Stimulated activated naive CD8-positive, alpha-beta T cell treated with anti-CD3 and anti-CD28 coated beads, Interleukin-15, Interleukin-2, amounts not matched to agents 100 ng/mL and 50 ng/mL, for 24 hours (primary cell): Measurements from ENCODE around the gene CDH10.

Experiments
- H3K27ac Mint-ChIP-seq: one replicate; pipeline ENCODE4 v1.8.0; 2021; ENCODE audit warnings: mild to moderate bottlenecking, mixed read lengths
- H3K27me3 Mint-ChIP-seq: one replicate; pipeline ENCODE4 v1.8.0; 2021; ENCODE audit warnings: mixed read lengths
- H3K36me3 Mint-ChIP-seq: one replicate; pipeline ENCODE4 v1.8.0; 2021; ENCODE audit warnings: low read depth, mixed read lengths
- H3K4me1 Mint-ChIP-seq: one replicate; pipeline ENCODE4 v1.8.0; 2021; ENCODE audit warnings: low read depth, mixed read lengths
- H3K4me3 Mint-ChIP-seq: one replicate; pipeline ENCODE4 v1.8.0; 2021; ENCODE audit warnings: mild to moderate bottlenecking, mixed read lengths
- H3K9me3 Mint-ChIP-seq: one replicate; pipeline ENCODE4 v1.8.0; 2021; ENCODE audit warnings: mixed read lengths

CDH10 gene

GRCh38 chr5:24480952-24481351, 163.8 kb downstream of the CDH10 start:
- Mint-ChIP-seq H3K27me3 (no peaks in the 10 kb centered on the region), H3K4me3 (no peak overlapping the region), H3K27ac (no peak overlapping the region), H3K9me3 (peaks cover 4% of the 10 kb centered on the region), H3K36me3 (no peaks in the 10 kb centered on the region), H3K4me1 (no peaks in the 10 kb centered on the region)

- H3K27me3 Mint-ChIP-seq: no peaks in the 10 kb centered on the region
- H3K36me3 Mint-ChIP-seq: no peaks in the 10 kb centered on the region
- H3K4me3 Mint-ChIP-seq: no peak overlapping the region
- no peak overlapping the region for H3K27ac Mint-ChIP-seq
- no peaks in the 10 kb centered on the region for H3K4me1 Mint-ChIP-seq
- peaks cover 12% of the 10 kb centered on the region for H3K9me3 Mint-ChIP-seq
Measured at GRCh38 chr5:24477958-24478357, 166.8 kb downstream of the CDH10 start.

- Mint-ChIP-seq H3K4me1 (no peaks in the 10 kb centered on the region), H3K9me3 (peaks cover 12% of the 10 kb centered on the region)
Measured at GRCh38 chr5:24475101-24475500, 169.7 kb downstream of the CDH10 start.

DNA sequence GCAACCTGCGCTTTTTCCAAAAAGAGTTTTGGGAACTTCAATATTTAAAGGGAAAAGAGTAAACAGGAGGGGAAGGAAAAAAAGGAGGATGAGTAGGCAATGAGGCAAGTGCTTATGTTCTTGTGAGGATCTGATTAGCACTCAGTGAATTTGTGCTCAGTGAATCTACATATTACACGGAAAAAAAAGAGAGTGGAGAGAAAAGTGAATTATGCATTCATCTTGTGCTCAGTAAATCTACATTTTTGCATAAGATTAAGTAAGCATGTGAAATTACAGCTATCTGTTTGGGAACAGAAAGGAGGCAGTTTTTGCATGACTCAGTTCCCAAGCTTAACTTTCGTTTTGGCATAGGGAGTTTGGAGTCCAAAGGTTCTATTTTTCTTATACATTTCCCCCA, 170.1 kb downstream of the CDH10 start:
- Mint-ChIP-seq H3K4me3 (no peak overlapping the region), H3K4me1 (no peaks in the 10 kb centered on the region), H3K36me3 (no peaks in the 10 kb centered on the region), H3K9me3 (peaks cover 12% of the 10 kb centered on the region), H3K27me3 (no peaks in the 10 kb centered on the region), H3K27ac (no peak overlapping the region)

More at GRCh38 chr5:24475101-24475500, 169.7 kb downstream of the CDH10 start:
- Mint-ChIP-seq H3K36me3 (no peaks in the 10 kb centered on the region), H3K27me3 (no peaks in the 10 kb centered on the region), H3K4me3 (no peak overlapping the region), H3K27ac (no peak overlapping the region)

DNA sequence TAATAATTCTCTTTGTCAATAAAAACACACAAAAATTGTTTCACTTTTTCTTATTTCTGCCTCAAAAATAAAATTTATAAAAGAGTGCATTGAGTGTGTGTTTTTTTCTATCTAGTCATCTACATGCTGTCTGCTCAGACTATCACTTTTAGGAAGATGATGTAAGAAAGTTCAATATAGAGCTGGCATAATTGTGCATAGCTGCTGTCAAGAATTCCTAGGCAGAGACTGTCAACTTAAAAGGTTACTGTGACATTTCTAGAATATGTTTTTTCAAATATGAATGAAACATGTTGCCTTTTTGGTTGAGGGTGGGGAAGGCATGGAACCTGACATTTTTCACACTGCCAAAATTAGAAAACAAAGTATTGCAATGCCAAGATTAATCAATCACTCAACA, 172.3 kb downstream of the CDH10 start:
- H3K27ac Mint-ChIP-seq: no peak overlapping the region
- H3K36me3 Mint-ChIP-seq: no peaks in the 10 kb centered on the region
- peaks cover 11% of the 10 kb centered on the region for H3K9me3 Mint-ChIP-seq
- no peaks in the 10 kb centered on the region for H3K4me1 Mint-ChIP-seq
- H3K27me3 Mint-ChIP-seq: no peaks in the 10 kb centered on the region
- no peak overlapping the region for H3K4me3 Mint-ChIP-seq

GRCh38 chr5:24444414-24444813, 200.4 kb downstream of the CDH10 start:
- Mint-ChIP-seq H3K4me3 (no peak overlapping the region), H3K27me3 (no peaks in the 10 kb centered on the region), H3K27ac (no peak overlapping the region), H3K4me1 (no peaks in the 10 kb centered on the region), H3K36me3 (no peaks in the 10 kb centered on the region), H3K9me3 (peaks cover 11% of the 10 kb centered on the region)

DNA sequence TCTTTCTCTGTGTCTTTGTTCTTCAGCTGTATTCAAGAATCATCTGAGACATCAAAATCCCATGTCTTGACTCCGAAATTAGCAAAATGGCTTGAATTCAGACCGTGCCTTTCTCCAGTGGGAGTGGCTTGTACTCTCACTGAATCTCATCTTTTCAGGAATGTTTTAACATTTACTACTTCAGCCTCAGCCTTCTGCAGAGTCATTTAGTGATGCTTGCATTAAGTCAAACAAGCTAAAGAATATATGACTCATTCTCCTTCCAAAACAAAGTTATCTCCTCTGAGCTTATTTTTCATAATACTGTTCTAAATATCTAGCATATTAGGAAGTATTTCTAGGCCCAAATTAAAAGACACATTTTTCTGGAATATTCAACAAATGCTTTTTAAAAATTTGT, 205.3 kb downstream of the CDH10 start:
- no peaks in the 10 kb centered on the region for H3K27me3 Mint-ChIP-seq

More for the DNA sequence above, 205.3 kb downstream of the CDH10 start:
- Mint-ChIP-seq H3K27ac (no peak overlapping the region), H3K4me3 (no peak overlapping the region), H3K9me3 (peaks cover 13% of the 10 kb centered on the region), H3K36me3 (no peaks in the 10 kb centered on the region), H3K4me1 (no peaks in the 10 kb centered on the region)
